HG03378 (cell line): Measurements from ENCODE around the gene TIAM1.

Source experiments
- ATAC-seq: cut with Tn5 transposase; IDR thresholded peaks from one replicate; pipeline ENCODE4 v1.9.1; 2021; ENCODE audit warnings: mild to moderate bottlenecking, moderate library complexity; ENCODE audit not compliant: unreplicated experiment

TIAM1 gene

DNA sequence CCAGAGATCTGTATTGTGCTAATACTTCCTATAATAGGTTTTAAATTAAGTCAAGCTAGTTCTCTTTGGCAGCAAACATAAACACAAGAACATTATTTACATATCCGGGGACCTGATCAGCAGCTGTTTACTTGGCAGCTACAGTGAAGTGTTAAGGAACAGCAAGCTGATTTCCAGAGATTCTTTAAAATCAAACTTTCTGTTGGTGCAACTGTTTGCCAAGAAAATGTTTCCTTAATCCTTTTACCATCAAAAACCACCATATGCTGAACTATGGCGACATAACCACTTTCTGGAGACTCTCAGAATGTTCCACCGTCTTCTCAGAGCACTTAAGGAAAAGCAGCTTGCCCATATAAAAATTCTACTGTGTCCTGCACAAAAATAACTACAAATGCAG, 198.8 kb downstream of the TIAM1 start:
- no peak for ATAC-seq

DNA sequence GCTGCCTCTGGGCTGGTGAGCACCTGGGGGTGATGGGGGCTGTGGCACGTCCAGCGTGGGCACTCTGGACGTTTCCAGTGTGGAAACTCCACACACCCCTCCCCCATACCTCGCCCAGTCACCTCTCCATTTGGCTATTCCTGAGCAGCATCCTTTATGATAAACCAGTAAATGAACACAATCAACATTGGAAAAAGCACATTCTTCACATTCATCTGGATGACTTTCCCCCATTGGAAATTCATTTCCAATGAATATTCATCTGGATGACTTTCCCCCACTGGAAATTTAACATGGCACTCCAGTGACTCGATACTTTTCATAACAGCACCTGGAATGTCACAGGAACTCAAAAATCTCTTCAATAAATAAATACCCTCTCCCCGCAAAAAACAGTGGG, 201.0 kb downstream of the TIAM1 start:
- no peak for ATAC-seq

DNA sequence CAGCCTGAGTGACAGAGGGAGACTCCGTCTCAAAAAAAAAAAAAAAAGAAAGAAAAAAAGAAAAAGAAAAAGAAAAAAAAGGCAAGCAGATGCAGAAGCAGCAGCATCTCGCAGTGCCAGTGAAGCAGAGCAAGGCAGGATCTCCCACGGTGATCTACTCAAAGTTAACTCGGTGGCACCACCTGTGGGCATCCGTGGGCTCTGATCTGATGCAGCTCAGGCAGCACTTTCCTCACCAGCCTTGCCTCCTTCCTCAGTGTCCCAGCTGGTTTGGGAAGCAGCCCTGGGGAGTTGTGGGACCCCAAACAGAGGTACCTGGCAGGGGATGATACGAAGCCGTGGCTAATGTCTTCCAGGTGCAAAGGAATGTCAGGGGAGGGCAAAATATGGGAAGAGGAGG, 201.5 kb downstream of the TIAM1 start:
- ATAC-seq = no peak

DNA sequence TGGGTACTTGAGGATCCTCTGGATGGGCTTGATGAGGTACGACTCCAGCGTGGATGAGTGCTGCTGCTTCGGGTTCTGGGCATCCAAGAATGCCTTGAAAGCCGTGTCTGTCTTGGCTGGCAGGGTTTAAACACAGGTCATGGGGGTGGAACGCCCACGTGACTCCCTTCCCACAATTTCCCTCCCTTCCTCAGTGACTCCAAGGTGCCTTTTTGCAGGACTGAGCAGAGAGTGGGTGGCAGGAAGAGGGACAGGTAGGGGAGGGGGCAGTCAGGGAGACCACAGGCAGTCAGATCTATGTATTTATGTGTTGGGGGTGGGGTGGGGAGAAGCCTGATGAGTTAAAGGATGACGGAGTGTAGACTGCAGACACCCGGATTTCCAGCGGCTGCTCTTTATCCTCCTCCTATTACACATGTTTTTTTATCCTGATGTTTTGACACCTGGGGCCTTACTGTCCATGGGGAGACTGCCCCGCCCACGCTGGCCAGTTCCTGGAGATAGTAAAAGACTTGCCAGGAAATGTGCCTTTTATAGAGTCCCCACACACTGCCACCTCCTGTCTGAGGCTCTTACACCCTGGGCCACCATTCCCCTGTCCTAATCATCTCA, 202.6 kb downstream of the TIAM1 start:
- ATAC-seq = no peak

DNA sequence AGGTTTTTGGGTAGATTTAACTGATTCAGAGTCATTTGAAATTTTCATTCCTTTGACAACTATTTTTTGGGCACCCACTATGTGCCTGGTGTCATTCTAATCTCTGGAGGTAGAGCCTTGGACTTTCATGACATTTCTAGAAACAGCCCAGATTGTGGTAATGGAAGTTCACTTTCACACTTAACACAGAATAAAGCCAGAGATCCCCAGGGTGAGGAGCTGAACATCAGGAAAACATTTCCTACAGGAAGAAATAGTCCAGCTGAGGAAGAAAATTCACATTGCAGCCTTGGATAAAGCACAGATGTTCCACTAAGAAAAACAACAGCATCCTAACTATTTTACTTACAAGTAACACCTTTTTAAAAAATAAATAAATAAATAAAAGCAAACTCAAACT, 203.4 kb downstream of the TIAM1 start:
- no peak for ATAC-seq

DNA sequence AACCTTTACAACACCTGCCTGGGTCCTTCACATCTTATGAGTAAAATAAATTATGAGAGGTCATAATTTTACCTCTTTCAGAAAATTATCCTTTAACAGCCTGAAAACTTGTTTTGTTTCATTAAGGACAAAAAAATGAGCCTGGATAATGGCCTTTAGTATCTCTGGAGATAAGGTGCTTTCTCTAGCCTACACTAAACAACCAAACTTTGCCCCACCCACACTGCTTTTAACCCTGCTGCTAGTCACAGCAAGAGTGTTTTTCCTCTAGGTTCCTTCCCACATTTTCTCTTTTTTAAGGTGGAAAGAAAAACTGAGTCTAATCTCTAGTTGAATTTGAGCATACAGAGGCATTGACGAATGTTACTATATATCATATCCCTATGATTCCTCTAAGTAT, 204.0 kb downstream of the TIAM1 start:
- no peak for ATAC-seq

DNA sequence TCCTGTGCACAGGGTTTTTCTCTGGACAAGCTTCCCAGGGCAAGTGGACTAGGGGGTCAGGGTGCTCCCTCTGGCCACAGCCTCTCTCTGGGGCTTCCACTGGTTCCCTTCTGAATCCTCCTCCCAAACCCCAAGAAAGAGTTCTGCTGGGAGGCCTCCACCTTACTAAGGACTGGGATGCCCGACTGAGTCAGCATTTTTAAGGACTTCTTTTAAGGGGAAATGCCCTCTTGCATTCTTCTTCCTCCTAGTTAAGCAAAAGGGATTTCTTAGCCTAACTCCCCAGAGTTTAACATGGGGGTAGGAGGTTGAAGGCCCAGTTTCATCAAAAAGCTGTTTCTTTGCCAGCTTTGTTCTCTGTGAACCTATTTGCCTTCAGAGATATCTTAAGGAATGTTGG, 206.1 kb downstream of the TIAM1 start:
- no peak for ATAC-seq

DNA sequence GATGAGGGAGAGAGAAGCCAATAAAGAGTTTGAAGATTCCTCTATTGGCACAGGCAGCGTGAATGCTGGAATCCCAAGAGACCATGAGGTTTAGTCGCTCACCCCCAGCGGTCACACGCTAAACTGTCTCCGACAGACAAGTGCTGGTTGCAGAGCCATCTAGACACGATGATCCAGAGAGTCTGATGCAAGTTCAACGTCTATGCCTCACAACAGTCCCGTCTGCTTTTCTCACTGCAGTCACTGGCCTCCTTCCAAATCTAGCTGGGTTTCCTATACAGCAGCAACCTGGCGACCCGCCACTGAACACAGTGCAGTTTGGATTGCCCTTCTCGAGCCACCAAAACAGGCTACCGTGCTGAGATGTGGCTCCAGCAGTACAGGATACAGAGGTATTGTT, 207.2 kb downstream of the TIAM1 start:
- peak; percentile 79 for ATAC-seq

DNA sequence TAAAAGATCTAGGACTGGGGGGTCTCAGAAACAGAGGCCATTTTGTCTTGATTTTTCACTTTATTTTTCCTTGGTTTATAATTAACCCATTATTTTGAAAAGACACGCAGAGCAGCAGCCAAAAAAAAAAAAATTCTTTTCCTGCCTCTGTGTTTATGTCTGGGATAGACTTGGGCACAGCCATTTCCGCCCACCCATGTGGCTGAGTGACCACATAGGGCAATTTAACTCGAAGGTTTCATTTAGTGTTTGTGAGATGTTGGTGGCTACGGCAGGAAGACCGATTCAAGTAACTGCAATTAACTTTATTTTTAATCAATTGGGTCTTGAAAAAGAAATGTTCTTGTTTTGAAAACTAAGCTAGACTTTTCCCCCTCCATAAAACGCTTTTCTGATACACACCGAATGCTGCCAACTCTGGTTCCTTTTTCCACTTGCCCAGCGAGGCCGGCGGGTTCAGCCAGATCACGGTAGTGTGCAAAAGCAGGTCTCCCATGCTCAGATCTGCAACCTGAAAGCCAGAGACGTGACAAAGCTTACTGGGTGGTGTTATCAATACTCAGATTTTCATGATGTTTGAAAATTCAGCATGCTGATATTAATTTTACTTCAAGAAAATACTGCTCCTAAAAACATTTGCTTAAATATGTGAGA, 208.4 kb downstream of the TIAM1 start:
- ATAC-seq = no peak

DNA sequence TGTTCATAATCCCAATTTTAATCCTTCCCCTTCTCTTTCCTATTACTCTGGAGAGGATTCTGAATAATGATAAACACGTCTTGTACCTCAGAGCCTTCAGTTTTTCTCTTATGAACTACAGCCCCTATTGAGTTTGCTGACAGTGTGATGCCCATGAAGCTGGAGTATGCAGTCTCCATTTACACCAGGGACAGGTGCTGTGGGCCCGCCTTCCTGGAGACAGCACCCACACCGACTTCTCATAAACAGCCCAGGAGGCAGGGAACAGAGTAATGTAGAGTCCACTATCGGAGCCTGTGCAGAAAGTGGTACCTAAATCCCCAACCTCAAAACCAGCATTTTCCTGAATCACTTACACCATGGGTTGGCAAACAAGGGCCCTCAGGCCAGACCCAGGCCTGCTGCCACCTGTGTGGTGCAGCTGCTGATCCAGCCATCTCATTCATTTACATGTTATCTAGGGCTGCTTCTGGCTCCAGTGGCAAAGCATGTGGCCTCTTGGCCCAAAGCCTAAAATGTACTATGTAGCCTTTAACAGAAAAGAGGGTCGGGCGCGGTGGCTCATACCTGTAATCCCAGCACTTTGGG, 210.7 kb downstream of the TIAM1 start:
- no peak for ATAC-seq

DNA sequence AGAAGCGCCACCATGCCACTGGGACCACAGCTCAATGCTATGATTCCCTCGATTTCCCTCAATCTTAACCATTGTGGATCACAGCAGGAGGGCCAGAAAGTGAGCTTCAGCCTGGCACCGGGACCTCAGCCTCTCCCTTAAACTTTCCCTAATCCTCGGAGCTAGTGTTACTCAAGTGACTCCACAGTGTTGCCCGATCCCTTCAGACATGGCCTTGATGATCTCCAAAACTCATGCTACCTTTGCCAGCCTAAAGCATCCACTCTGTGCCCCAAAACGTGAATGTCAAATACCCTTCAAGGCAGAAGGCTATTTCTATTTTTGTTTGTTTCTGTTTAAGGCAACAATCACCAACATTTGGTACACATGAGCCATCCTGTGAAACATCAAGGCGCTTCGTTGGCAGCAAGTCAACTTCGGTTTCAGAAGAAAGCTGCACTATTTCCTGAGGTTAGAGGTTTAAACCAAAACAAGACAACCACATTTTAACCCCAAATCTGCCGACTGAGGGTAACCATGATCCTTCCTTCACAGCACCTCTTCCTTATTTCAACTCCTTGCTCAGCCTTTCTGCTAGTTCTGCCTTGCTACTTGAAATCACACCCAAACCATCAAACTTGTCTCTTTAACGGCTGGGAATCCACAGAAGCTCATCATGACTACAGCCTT, 211.4 kb downstream of the TIAM1 start:
- peak; percentile 79 for ATAC-seq

DNA sequence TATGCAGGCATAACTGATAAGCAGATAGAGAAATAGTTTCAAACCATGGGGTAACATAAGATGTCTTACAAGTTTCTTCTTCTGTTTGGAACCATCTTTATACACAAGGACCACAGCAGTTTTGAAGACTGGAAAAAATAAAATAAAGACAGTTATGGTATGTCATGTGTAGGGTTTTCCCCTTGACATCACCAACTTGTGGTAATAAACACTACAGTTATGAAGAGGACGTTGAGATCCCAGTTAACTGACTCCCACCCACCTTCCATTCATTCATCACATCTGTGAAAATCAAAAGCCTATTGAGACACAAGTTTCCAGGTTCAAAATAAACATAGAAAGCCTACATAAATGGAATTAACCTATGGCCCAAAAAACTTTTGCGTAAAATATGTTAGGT, 213.2 kb downstream of the TIAM1 start:
- ATAC-seq = no peak

DNA sequence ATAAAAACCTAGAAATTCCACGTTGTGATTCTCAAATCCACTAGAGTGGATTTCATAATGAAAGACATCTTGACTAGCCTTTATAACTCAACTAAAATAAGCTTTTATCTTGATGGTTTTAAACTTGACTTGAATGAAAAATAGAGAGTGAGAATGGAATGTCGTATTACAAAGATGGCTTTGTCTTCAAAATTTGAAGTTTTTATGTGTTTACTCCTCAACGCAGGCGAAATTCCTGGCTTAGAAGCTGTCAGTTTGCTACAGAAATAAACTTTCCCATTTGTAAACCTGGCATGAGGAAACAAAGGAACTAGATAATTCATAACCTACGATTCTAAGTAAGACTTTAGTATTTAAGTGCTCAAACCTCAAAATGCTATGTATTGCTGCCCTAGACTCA, 215.8 kb downstream of the TIAM1 start:
- no peak for ATAC-seq

DNA sequence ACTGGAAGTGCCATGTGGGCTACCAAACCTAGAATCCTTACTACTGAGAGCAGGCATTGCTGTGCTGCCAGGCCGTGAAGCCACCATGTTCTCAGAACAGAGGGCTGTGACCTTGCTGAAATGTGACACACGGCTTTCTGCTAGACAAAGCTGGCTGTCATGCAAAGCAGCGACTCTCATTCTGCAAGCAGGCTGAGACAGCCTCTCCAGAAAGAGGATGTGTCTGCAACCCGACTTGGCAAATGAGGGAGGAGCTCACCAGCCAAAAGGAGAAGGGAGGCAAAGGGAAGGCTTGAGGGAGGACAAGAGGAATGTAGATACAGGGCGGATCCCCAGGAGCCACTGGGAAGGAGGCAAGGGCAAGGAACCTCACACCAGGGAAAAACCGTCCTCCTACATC, 220.1 kb downstream of the TIAM1 start:
- ATAC-seq = no peak

DNA sequence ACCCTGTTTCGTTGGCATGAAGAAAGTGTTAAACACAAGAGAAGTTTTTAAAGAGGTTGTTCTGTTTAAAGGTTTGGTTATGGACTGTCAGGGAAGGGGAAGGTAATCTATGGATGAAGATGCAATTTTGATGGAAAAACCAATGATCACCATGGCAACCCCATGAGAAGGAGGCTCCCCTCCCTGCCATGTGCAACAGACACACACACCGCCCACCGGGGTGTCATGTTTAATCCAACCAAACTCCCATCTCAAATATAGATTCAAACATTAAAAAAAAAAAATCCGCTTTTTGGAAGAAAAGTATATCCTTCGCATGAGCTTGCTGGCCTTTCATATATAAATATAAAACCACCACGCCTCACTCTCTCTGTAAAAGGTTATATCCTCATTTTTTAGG, 224.9 kb downstream of the TIAM1 start:
- no peak for ATAC-seq

DNA sequence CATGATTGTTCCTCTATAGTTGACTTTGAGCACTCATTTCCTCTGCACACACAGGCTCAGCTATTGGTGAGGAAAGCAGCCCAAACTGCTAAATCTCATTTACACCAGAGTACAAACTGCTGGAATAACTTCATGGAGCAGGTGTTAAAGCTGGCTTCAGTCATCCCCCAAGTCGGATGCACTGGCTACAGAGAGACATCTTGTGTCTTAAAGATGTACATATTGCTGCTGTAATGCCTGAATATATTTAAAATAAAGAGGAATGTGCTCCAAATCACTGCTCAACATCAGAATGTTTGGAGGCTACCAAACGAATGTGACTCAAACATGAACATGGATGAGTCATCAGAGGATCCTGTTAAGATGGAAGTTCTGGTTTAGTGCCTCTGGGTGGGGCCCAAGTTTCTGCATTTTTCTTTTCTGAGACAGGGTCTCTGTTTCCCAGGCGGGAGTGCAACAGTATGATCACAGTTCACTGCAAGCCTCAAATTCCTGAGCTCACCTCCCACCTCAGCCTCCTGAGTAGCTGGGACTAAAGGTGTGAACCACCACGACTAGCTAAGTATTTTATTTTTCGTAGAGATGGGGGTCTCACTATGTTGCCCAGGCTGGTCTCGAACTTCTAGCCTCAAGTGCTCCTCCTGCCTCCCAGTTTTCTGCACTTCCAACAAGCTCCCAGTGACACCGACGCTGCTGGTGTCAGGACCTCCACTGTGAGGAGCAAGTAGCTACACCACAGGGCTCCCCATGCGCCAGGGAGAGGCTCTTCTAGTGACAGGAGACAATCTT, 226.7 kb downstream of the TIAM1 start:
- no peak for ATAC-seq

DNA sequence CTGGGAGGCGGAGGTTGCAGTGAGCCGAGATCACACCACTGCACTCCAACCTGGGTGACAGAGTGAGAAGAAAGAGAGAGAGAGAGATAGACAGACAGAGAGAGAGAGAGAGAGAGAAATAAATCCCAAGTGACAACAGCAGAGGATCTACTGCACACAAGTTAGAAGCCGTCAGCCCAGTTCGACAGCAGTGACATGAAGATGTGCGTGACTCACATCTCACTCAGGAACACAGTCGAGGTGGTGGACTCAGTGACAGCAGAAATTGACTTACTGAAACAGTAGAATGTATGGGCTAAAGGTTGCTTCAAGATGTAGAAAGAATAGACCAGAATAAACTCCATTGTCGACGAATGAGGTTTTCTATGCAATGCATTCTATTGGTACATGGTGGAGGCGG, 228.8 kb downstream of the TIAM1 start:
- ATAC-seq = no peak

DNA sequence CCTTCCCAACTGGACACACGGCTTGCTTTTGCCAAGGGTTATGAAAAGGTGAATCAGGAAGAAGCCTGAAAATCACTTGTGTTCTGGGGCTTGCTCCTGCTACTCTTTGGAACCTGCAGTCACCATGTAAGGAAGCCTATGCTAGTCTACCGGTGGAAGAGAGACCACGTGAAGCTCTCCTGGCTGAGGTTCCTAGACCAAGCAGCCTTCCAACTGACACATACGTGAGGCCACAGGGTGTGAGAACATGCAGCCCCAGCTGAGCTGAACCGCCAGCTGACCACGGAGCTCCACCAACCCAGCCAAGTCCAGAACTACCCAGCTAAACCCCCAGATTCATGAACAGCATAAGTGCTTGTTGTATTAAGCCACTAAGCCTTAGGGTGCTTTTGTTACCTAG, 233.0 kb downstream of the TIAM1 start:
- ATAC-seq = no peak

DNA sequence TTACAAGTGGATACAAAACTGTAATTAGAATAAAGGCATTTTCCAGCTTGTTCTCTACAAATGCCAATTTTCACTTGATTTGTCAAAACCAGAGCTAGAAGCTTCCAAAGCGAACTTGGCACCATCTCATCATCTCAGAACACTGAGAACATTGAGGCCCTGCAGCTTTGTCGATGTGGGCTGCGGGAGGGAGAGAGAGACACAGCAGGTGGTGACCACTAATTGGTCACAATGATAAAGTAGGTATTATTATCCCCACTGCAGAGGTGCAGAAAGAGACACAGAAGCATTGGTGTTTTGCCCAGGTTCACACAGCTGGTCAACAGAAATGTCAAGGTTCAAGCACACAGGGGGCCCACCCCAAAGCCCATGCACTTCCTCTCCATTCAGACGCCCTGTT, 233.6 kb downstream of the TIAM1 start:
- ATAC-seq = no peak

DNA sequence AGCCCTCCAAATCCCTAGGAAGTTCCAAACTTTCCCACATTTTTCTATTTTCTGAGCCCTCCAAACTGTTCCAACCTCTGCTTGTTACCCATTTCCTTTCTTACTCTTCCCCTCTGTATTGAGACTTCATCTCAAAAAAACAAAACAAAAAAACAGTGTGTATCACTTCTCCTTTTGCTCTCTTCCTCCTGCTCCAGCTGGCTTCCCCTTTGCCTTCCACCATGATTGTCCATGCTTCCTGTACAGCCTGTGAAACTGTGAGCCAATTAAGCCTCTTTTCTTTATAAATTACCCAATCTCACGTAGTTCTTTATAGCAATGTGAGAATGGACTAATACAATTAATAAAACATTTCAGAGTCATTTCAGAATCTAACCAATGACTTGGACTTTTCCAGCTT, 236.2 kb downstream of the TIAM1 start:
- peak; percentile 61 for ATAC-seq

DNA sequence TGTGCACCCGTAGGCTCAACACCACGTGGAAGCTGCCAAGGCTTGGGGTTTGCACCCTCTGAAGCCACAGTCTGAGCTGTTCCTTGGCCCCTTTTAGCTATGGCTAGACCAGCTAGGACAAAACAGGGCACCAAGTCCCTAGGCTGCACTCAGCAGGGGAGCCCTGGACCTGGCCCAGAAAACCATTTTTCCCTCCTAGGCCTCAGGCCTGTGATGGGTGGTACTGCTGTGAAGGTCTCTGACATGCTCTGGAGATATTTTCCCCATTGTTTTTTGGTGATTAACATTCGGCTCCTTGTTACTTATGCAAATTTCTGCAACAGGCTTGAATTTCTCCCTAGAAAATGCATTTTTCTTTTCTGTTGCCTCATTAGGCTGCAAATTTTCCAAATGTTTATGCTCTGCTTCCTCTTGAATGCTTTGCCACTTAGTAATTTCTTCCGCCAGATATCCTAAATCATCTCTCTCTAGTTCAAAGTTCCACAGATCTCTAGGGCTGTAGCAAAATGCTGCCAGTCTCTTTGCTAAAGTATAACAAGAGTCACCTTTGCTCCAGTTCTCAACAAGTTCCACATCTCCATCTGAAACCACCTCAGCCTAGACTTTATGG, 236.8 kb downstream of the TIAM1 start:
- no peak for ATAC-seq
